Fibroblast of peridontal ligament (primary cell): ENCODE data around the gene HPS4.

Source experiments
- DNase-seq: peaks from one replicate; pipeline ENCODE4 v3.0.0-alpha.2; 2010; ENCODE audit errors: extremely low read depth

Gene HPS4

DNA sequence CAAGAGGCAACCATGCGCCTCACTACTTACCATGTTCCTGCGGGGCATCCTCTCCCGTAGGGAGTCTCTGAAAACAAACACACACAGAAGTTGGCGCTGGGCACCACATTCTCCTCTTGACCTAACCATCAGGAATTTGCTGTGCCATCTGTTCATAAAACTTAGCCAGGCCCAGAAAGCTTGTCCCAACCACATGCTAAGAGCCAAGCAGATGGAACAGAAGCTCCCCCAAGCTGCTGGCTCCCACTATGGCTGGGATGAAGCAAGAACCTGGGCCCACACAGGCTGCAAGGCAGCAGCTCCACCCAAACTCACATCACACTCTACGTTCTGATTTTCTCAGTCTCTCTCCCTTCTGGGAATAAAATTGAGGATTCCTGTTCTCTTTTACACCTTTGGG is 17.4 kb downstream of the HPS4 start:
- DNase-seq: peak; percentile 88

DNA sequence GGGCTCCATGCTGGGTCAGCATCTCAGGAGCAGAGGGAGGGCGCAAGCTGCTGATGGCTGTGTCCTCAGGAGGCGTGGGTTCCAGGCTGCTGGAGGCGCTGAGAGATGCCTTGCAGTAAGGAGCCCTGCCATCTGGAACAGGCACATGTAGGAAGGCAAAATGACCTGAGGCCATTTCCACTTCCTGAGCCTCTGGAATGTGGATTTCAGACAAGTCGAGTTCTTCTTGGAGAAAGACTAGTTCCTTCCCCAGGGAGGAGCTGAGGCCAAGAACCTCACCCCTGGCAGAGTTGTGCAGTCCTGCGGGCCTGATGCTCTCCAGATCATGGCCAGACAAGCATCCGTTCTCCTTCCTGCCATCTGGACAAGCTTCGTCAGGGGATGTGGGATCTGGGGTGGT is 19.3 kb downstream of the HPS4 start:
- DNase-seq: no peak

- DNase-seq: no peak
These were observed 19.9 kb downstream of the HPS4 start for GRCh38 chr22:26463688-26464087.

- no peak for DNase-seq
These were observed 20.4 kb downstream of the HPS4 start for GRCh38 chr22:26463101-26463661.

- DNase-seq: no peak
These were observed 20.9 kb downstream of the HPS4 start for GRCh38 chr22:26462641-26463040.

GRCh38 chr22:26462051-26462450 is 21.5 kb downstream of the HPS4 start:
- DNase-seq: no peak

DNA sequence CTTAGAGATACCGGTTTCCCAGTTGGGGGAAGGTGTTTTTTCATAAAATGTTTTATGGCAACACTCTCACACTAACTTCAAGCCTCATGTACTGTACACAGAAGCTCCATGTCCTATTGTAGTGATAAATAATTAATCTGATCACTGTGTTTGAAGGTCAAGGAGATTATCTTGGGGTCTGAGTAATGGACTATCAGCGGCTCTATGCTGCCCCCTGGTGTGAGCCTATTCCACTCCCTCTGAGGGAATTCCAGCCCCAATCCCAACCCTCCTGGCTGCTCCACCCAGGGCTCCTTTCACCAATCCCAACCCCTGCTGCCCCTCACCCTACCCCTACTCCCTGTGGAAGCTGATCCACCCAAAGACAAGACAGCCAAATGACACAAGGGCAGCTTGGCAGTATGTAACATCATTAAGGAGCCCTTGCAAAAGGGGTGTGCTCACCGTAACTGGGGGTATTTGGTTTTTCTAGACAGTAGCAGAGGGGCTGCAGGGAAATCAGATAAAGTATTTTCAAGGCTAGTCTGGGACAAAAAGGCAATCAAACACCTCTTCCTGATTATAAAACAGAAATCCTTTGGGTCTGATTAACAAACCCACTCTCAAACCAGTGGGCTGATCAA is 22.3 kb downstream of the HPS4 start:
- DNase-seq: peak; percentile 58

GRCh38 chr22:26460202-26460601 is 23.4 kb downstream of the HPS4 start:
- no peak for DNase-seq

DNA sequence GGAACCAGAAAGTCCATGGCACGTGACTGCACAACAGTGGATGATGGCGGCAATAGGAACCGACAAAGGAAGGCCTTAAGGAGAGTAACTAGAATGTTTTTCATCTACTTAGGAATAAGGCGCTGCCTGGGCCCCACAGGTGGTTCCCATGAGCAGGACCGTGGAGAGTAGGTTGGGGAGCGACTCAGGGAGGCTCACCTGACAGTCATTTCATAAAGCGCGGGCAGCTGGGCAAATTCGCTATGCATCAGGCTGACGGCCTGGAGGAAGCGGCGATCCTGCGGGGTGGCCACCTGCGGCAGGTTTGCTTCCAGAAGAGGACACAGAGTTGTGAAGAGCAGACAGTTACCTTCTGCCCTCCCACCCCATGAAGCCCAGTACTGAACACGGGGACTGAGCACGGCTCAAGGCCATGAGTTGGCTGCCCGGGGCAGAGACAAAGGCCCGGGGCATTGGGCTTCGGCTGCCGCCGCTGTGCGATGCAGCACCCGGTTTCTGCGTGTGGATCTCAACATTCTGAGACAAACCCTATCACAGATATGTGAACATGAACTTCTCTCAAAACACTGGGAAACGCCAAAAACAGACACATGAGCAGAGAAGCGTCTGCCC is 25.8 kb downstream of the HPS4 start:
- no peak for DNase-seq

DNA sequence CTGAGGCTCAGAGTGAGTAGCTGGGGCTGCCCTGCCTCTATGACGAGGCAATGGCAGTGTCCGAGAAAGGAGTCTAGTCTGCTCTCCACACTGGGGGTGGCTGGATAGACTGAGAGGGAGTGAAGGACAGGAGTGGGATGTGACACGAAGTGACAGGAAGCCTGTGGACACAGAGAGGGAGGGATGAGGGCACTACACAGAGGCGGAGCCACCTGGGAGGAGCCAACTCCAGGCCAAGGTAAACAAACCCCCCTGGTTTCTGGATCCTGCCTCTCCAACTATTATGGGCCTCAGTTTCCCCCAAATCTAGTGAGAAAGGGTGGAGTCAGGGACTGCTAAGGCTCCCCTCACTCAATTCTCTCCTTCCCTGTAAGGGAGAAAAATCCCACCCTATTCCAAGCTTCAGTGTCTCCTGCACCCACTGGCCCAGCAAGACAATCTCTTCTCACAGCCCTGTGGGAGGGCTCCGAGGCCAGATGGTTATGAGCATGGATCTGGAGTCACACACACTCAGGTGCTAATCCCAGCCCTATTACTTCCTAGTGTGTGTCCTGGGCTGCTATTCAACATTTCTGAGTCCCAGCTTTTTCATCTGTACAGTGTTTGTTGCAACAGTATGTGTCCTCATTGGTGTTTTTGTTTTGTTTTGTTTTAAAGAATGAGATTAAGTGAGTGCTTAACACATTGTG is 29.6 kb downstream of the HPS4 start:
- no peak for DNase-seq

DNA sequence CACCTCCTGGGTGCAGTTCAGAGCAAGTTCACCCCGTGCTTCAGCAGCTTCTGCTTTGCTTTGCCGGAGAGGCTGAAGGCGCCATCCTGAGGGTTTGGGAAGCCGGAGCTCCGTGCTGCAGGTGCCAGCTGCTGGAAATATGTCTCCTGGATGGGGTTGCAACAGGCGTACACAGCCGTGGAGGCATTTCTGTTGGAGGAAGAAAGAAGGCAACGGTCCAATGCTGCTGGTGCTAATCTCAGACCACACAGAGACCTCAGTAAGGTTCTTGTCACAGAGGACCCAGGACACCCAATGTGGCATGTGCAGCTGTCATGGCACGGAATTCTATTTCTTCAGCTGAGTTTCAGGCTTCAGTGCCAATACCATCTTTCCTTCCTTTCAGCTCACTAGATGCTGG is 30.4 kb downstream of the HPS4 start:
- DNase-seq: no peak

- DNase-seq: no peak
These were observed 31.2 kb downstream of the HPS4 start for GRCh38 chr22:26452236-26453016.

GRCh38 chr22:26450453-26451185 is 33.0 kb downstream of the HPS4 start:
- DNase-seq: no peak

DNA sequence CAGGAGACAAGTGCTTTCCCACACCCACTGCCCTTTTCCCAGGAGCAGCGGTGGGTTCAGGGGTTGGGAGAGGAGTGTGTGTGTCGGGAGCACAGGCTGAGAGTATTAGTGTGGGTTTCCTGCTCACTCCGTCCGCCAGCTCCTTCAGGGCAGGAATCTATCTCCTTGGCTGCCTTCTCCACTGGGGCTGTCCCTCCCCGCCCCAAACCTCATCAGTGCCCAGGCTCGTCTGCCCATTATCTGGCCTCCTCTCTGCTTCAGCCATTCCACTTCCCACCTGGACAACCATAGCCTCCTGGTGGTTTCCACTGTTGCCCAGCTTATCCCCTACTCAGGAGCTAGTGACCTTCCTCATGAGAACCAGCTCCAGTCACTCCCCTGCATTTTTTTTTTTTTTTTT is 34.6 kb downstream of the HPS4 start:
- DNase-seq: no peak

GRCh38 chr22:26448334-26448733 is 35.2 kb downstream of the HPS4 start:
- no peak for DNase-seq

DNA sequence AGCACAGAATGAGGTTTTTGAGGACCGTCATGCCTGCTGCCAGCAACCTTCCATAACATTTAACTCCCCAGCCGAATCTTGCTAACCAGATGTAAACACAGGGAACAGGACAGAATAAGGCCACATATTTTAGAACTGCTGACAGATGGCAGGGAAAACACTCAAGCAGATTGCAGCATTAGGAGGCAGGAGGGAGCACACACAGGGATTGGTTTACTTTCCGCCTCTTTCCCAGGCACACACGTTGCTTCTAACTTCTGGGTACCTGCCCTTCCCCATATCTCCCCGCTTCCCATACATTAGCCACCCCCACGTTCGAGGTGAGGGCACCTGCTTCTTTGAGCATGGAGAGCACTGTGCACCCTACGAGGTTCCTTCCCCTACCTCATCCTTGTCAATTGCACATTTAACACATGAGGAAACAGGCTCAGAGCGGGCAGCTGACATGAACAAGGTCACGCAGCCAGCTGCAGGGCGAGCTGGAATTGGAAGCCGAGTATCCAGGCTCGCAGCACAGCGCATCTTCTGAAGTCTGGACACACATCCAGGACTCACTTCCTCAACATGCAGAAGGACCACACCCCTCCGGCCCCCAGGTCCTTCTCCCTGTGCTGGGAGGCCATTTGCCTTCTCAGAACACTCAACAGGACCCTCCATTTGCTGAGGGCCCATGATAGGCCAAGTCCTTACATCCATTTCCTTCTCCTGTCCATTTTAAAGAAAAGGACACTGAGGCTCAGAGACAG is 35.8 kb downstream of the HPS4 start:
- DNase-seq: peak; percentile 14

- DNase-seq: peak; percentile 22
These were observed 36.6 kb downstream of the HPS4 start for GRCh38 chr22:26446808-26447515.

DNA sequence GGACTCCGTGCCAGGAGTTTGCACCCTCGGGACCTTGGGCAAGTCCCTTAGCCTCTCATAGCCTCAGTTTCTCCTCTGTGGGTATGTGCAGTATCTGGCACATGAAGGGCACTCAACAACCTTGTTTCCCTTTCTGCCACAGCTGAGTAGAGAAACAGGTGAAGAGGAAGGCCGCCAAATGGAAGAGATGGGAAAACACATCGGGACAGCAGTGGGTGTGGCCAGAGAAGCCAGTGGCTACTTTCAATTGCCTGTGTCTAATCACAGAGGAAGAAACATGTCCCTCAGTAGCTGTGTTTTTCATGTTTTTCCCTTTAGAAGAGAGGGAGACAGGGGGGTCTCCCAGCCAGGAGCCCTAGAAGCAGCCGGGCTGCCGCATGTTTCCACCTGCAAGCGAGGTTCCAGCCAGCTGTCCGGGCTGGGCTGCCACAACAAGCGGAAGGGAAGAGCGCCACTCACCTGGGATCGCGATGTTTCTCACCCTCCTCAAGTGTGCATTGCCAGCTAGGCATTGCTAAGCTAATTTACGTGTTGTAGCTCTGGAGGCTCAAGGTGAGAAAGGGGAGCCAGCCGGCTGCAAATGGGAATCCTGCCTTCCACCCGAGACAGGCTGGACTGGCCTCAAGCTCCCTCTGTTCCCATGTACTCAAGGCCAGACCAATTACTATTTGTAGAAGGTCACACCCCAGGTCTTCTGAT is 37.9 kb downstream of the HPS4 start:
- DNase-seq: no peak

DNA sequence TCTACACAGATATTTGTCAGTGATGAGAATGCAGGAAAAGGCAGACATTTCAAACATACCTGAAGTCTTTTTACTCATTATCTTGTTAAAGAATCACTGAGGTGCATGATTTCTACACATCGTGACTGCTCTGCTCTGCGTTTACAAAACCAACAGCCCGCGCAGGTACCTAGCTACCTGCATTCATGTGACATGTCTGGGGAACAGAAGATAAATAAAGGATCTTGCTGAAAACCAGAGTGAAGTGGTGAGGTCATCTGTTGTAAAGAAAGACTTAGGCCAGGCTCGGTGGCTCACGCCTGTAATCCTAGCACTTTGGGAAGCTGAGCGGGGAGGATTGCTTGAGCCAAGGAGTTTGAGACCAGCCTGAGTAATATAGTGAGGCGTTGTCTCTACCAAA is 38.8 kb downstream of the HPS4 start:
- DNase-seq: no peak
